GM18907 (cell line): ENCODE data around the gene RNF166.

Source experiments
- ATAC-seq: cut with Tn5 transposase; IDR thresholded peaks from one replicate; pipeline ENCODE4 v1.9.1; 2021; ENCODE audit warnings: mild to moderate bottlenecking, moderate library complexity; ENCODE audit not compliant: unreplicated experiment

The RNF166 gene

GRCh38 chr16:88711750-88712340 is 5.6 kb upstream of the RNF166 start:
- ATAC-seq: no peak

GRCh38 chr16:88710556-88710955 is 4.3 kb upstream of the RNF166 start:
- ATAC-seq: no peak

GRCh38 chr16:88706965-88707826 is 988 bp upstream of the RNF166 start:
- no peak for ATAC-seq

- ATAC-seq: peak; percentile 16
Measured at GRCh38 chr16:88705801-88706228, 393 bp downstream of the RNF166 start.

- no peak for ATAC-seq
Measured at GRCh38 chr16:88705076-88705684, 1.0 kb downstream of the RNF166 start.

GRCh38 chr16:88703486-88704309 is 2.5 kb downstream of the RNF166 start:
- peak; percentile 16 for ATAC-seq

- ATAC-seq: no peak
Measured at GRCh38 chr16:88702371-88703210, 3.6 kb downstream of the RNF166 start.

- no peak for ATAC-seq
Measured at GRCh38 chr16:88701581-88702370, 4.4 kb downstream of the RNF166 start.

GRCh38 chr16:88700636-88701482 is 5.3 kb downstream of the RNF166 start:
- ATAC-seq: peak; percentile 55

GRCh38 chr16:88700322-88700635 is 5.9 kb downstream of the RNF166 start:
- ATAC-seq: no peak

- no peak for ATAC-seq
Measured at GRCh38 chr16:88699180-88699579, 7.0 kb downstream of the RNF166 start.

- no peak for ATAC-seq
Measured at GRCh38 chr16:88698646-88699045, 7.6 kb downstream of the RNF166 start.

- ATAC-seq: no peak
Measured at GRCh38 chr16:88697831-88698615, 8.2 kb downstream of the RNF166 start.

- no peak for ATAC-seq
Measured at GRCh38 chr16:88697116-88697830, 8.9 kb downstream of the RNF166 start.

GRCh38 chr16:88696441-88696840 is 9.8 kb downstream of the RNF166 start:
- no peak for ATAC-seq

- ATAC-seq: no peak
Measured at GRCh38 chr16:88695753-88696152, 10.5 kb downstream of the RNF166 start.

- ATAC-seq: no peak
Measured at GRCh38 chr16:88695218-88695617, 11.0 kb downstream of the RNF166 start.
